Neutrophil (primary cell): ENCODE data around the gene TRPM3.

Experiments
- H3K27ac ChIP-seq: fragments of 200-600 bp; sonication (generic); 2 replicates; pipeline ENCODE4 v1.5.1; 2016; ENCODE audit warnings: mild to moderate bottlenecking, moderate library complexity
- H3K27me3 ChIP-seq: fragments of 200-600 bp; sonication (generic); 2 replicates; pipeline ENCODE4 v1.6.0; 2016; ENCODE audit warnings: mild to moderate bottlenecking
- H3K36me3 ChIP-seq: fragments of 200-600 bp; sonication (generic); 2 replicates; pipeline ENCODE4 v1.5.1; 2017
- H3K4me1 ChIP-seq, 2 experiments: fragments of 200-600 bp in 1 of 2; sonication (generic) in 1 of 2; 1 replicate in 1 of 2; 2 replicates in 1 of 2; pipeline versions ENCODE4 v1.5.1 to v1.6.1; 2013 to 2016; ENCODE audit warnings: low read depth in 1 of 2, low read length in 1 of 2, mild to moderate bottlenecking in 1 of 2, moderate library complexity in 1 of 2; ENCODE audit not compliant: control insufficient read depth in 1 of 2, insufficient read depth in 1 of 2
- H3K4me3 ChIP-seq, 2 experiments: fragments of 200-600 bp in 1 of 2; sonication (generic) in 1 of 2; 1 replicate in 1 of 2; 2 replicates in 1 of 2; pipeline ENCODE4 v1.5.1; 2013 to 2016; ENCODE audit warnings: low read depth in 1 of 2, low read length in 1 of 2, mild to moderate bottlenecking in 1 of 2, moderate library complexity in 1 of 2
- H3K9me3 ChIP-seq: fragments of 200-600 bp; sonication (generic); 2 replicates; pipeline ENCODE4 v1.5.1; 2016
- TF ChIP-seq, protein P1 (sequence below): fragments of 200-600 bp; sonication (generic); IDR thresholded peaks from 2 replicates; pipeline ENCODE4 v1.5.1; 2016; ENCODE audit warnings: antibody characterized with exemption

Gene TRPM3

DNA sequence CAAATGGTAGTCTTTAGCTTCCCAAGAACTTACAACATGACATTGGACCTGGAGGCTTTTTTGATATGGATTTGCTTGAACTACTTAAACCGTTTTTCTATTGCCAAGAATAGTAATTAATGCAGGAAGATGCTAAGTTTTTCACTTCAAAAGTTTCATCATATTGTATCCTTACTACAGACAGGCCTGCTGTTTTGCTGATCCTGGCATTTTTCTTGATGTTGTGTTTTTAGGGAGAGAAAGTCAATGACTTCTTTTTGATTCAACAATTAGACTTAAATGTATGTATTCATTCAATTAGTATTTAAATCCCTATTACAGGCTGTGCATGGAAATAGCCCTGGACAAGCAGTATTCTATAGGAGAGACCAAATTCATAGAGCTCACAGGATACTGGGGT, 172.7 kb downstream of the TRPM3 start:
- no peaks in the 10 kb centered on the region for H3K9me3 ChIP-seq
- H3K4me3 ChIP-seq, result no peak overlapping the region
- no peaks in the 10 kb centered on the region for H3K4me1 ChIP-seq
- TF ChIP-seq, protein P1, sequence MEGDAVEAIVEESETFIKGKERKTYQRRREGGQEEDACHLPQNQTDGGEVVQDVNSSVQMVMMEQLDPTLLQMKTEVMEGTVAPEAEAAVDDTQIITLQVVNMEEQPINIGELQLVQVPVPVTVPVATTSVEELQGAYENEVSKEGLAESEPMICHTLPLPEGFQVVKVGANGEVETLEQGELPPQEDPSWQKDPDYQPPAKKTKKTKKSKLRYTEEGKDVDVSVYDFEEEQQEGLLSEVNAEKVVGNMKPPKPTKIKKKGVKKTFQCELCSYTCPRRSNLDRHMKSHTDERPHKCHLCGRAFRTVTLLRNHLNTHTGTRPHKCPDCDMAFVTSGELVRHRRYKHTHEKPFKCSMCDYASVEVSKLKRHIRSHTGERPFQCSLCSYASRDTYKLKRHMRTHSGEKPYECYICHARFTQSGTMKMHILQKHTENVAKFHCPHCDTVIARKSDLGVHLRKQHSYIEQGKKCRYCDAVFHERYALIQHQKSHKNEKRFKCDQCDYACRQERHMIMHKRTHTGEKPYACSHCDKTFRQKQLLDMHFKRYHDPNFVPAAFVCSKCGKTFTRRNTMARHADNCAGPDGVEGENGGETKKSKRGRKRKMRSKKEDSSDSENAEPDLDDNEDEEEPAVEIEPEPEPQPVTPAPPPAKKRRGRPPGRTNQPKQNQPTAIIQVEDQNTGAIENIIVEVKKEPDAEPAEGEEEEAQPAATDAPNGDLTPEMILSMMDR, result no peak
- no peaks in the 10 kb centered on the region for H3K36me3 ChIP-seq
- no peaks in the 10 kb centered on the region for H3K27me3 ChIP-seq
- no peak overlapping the region for H3K27ac ChIP-seq

GRCh38 chr9:70947511-70947910, 173.9 kb downstream of the TRPM3 start:
- no peaks in the 10 kb centered on the region for H3K27me3 ChIP-seq
- H3K36me3 ChIP-seq, result no peaks in the 10 kb centered on the region
- H3K4me1 ChIP-seq, result no peaks in the 10 kb centered on the region
- TF ChIP-seq, protein P1, result no peak
- no peaks in the 10 kb centered on the region for H3K9me3 ChIP-seq
- H3K4me3 ChIP-seq, result no peak overlapping the region
- H3K27ac ChIP-seq, result no peak overlapping the region

DNA sequence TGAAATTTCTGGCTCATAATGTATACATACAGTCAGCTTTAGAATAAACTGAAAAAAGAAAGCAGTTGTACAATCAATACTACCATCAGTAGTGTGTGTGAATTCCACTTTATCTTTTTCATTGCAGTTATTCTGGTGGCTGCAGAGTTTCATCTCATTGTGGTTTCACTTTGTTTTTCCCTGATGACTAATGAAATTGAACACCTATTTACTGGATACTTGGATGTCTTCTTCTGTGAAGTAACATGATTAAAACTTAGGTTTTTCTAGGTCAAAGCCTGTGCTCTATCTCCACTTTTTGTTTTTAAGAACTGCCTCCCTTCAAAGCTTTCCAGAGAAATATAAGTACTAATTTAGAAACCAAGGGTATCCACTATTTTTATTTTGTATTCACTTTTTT, 174.3 kb downstream of the TRPM3 start:
- Histone ChIP-seq H3K4me3 (no peak overlapping the region), H3K9me3 (no peaks in the 10 kb centered on the region), H3K4me1 (no peaks in the 10 kb centered on the region), H3K27ac (no peak overlapping the region), H3K27me3 (no peaks in the 10 kb centered on the region), H3K36me3 (no peaks in the 10 kb centered on the region)
- TF ChIP-seq, protein P1, result no peak

DNA sequence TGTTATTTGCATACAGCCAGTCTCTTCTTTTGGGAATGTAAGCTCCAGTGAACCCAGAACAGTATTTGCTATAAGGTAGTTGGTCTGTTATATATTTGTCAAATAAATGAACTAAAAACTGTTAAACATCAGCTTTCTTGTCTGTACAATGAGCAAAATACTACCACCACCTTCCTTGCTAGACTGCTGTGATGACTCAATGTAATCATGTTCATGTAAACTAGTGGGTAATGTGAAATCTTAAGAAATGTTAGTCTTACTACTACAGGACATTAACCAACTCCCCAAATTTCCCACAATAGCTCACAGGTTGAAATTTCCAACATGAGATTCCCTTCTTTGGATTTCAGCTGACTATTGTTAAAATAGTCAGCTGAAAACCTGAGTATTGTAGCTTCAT, 176.1 kb downstream of the TRPM3 start:
- TF ChIP-seq, protein P1, result no peak
- Histone ChIP-seq H3K4me1 (no peaks in the 10 kb centered on the region), H3K36me3 (no peaks in the 10 kb centered on the region), H3K27ac (no peak overlapping the region), H3K9me3 (no peaks in the 10 kb centered on the region), H3K27me3 (no peaks in the 10 kb centered on the region), H3K4me3 (no peak overlapping the region)

GRCh38 chr9:70941191-70941590, 180.2 kb downstream of the TRPM3 start:
- no peaks in the 10 kb centered on the region for H3K27me3 ChIP-seq
- H3K36me3 ChIP-seq, result no peaks in the 10 kb centered on the region
- TF ChIP-seq, protein P1, result no peak
- H3K9me3 ChIP-seq, result no peaks in the 10 kb centered on the region
- no peak overlapping the region for H3K27ac ChIP-seq
- H3K4me1 ChIP-seq, result no peaks in the 10 kb centered on the region
- no peak overlapping the region for H3K4me3 ChIP-seq

DNA sequence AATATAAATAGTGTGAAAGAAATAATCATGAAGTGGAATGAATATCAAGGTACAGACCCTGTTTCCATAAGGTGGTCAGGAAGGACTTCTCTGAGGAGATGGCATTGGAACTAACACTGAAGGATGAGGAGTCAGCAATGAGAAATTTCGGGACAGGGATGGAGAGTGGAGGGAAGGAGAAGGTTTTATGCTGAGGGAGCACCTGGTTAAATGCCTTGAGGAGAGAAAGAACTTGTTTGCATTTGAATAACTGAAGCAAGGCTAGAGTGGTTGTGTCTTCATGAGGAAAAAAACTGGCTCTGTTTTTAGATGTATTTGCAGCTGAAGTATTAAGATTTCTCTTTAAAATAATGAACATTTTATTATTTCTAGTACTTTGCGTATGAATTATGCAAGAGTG, 180.8 kb downstream of the TRPM3 start:
- H3K4me3 ChIP-seq, result no peak overlapping the region
- no peaks in the 10 kb centered on the region for H3K4me1 ChIP-seq
- no peaks in the 10 kb centered on the region for H3K36me3 ChIP-seq
- no peak overlapping the region for H3K27ac ChIP-seq
- H3K9me3 ChIP-seq, result no peaks in the 10 kb centered on the region
- TF ChIP-seq, protein P1, result no peak
- H3K27me3 ChIP-seq, result no peaks in the 10 kb centered on the region
